ENCODE measurements around the gene SOCS2.
A peak's percentile ranks its signal among the peaks of the same experiment; 100 is the strongest.

SOCS2 gene

GRCh38 chr12:93573552-93574223 is 1.2 kb downstream of the SOCS2 start:
- no peak overlapping the region for H3K27ac Mint-ChIP-seq
- peaks cover 26% of the 10 kb centered on the region for H3K4me1 Mint-ChIP-seq
- no peak for ATAC-seq
- peaks cover 45% of the 10 kb centered on the region for H3K27me3 Mint-ChIP-seq
- no peaks in the 10 kb centered on the region for H3K9me3 Mint-ChIP-seq
- no peaks in the 10 kb centered on the region for H3K36me3 Mint-ChIP-seq
- H3K4me3 Mint-ChIP-seq = peak overlapping the region; percentile 87

- ATAC-seq = no peak
- Mint-ChIP-seq H3K27ac (no peak overlapping the region), H3K4me1 (peaks cover 19% of the 10 kb centered on the region), H3K36me3 (no peaks in the 10 kb centered on the region), H3K9me3 (no peaks in the 10 kb centered on the region), H3K27me3 (peaks cover 71% of the 10 kb centered on the region), H3K4me3 (no peak overlapping the region)
Observed at GRCh38 chr12:93577222-93577621, 4.7 kb downstream of the SOCS2 start.

- no peak for ATAC-seq
- peaks cover 67% of the 10 kb centered on the region for H3K27me3 Mint-ChIP-seq
- H3K4me1 Mint-ChIP-seq = peaks cover 9% of the 10 kb centered on the region
- H3K27ac Mint-ChIP-seq = no peak overlapping the region
- no peaks in the 10 kb centered on the region for H3K36me3 Mint-ChIP-seq
- no peak overlapping the region for H3K4me3 Mint-ChIP-seq
- no peaks in the 10 kb centered on the region for H3K9me3 Mint-ChIP-seq
Observed at GRCh38 chr12:93578221-93578620, 5.7 kb downstream of the SOCS2 start.

DNA sequence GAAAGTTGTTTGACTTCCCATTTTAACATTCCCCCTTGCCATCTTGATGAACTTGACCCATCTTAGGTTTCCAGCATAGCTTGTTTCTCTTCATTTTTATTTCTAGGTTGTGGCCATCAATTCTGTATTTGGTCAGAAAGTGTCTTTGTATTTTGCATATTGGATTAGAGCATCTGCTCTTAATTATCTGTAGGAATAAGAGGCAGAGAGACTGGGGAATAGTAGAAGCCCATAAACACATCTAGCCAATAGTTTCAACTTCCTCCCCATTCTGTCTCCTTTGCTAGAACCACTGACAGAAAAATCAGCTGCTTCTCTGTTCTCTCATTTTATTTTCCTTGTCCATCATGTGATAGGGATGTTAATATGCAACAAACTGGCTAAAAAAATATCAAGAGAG is 8.2 kb downstream of the SOCS2 start:
- H3K4me3 Mint-ChIP-seq = no peak overlapping the region
- H3K9me3 Mint-ChIP-seq = no peaks in the 10 kb centered on the region
- H3K4me1 Mint-ChIP-seq = no peaks in the 10 kb centered on the region
- peaks cover 67% of the 10 kb centered on the region for H3K27me3 Mint-ChIP-seq
- H3K27ac Mint-ChIP-seq = no peak overlapping the region
- no peak for ATAC-seq
- H3K36me3 Mint-ChIP-seq = no peaks in the 10 kb centered on the region

- Mint-ChIP-seq H3K27ac (no peak overlapping the region), H3K4me3 (no peak overlapping the region), H3K4me1 (no peaks in the 10 kb centered on the region), H3K36me3 (no peaks in the 10 kb centered on the region), H3K9me3 (no peaks in the 10 kb centered on the region), H3K27me3 (peaks cover 67% of the 10 kb centered on the region)
- ATAC-seq = no peak
Observed at GRCh38 chr12:93581370-93581769, 8.9 kb downstream of the SOCS2 start.

- no peak overlapping the region for H3K27ac Mint-ChIP-seq
Observed at GRCh38 chr12:93582351-93582750, 9.9 kb downstream of the SOCS2 start.

GRCh38 chr12:93583627-93584392 is 11.3 kb downstream of the SOCS2 start:
- Mint-ChIP-seq H3K4me1 (no peaks in the 10 kb centered on the region), H3K9me3 (no peaks in the 10 kb centered on the region), H3K27me3 (peaks cover 76% of the 10 kb centered on the region), H3K27ac (no peak overlapping the region), H3K4me3 (no peak overlapping the region), H3K36me3 (no peaks in the 10 kb centered on the region)
- ATAC-seq = no peak

More at GRCh38 chr12:93582351-93582750, 9.9 kb downstream of the SOCS2 start:
- H3K9me3 Mint-ChIP-seq = no peaks in the 10 kb centered on the region
- H3K27me3 Mint-ChIP-seq = peaks cover 75% of the 10 kb centered on the region
- H3K4me3 Mint-ChIP-seq = no peak overlapping the region
- H3K36me3 Mint-ChIP-seq = no peaks in the 10 kb centered on the region
- ATAC-seq = no peak
- H3K4me1 Mint-ChIP-seq = no peaks in the 10 kb centered on the region

GRCh38 chr12:93585247-93585646 is 12.8 kb downstream of the SOCS2 start:
- H3K27ac Mint-ChIP-seq = no peak overlapping the region

DNA sequence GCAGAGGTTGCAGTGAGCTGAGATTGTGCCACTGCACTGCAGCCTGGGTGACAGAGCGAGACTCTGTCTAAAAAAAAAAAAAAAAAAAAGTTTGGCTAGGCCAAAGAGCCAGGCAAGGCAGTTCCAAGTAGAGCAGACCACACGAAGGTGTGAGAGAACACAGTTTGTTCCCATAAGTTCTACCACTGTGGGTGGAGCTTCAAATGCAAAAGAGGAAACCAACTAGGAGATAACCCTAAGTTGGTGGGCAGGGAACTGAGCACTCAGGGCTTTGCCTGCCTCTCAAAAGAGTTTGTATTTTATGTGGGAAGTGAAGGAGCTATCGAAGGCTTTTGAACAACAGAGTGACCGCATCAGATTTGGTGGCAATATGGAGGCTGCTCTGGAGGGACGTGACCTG is 15.1 kb downstream of the SOCS2 start:
- no peak for ATAC-seq
- Mint-ChIP-seq H3K4me1 (peaks cover 12% of the 10 kb centered on the region), H3K4me3 (no peak overlapping the region), H3K36me3 (no peaks in the 10 kb centered on the region), H3K9me3 (no peaks in the 10 kb centered on the region), H3K27ac (no peak overlapping the region), H3K27me3 (peaks cover 78% of the 10 kb centered on the region)

More at GRCh38 chr12:93585247-93585646, 12.8 kb downstream of the SOCS2 start:
- H3K27me3 Mint-ChIP-seq = peaks cover 77% of the 10 kb centered on the region
- H3K9me3 Mint-ChIP-seq = no peaks in the 10 kb centered on the region
- no peak for ATAC-seq
- no peaks in the 10 kb centered on the region for H3K4me1 Mint-ChIP-seq
- H3K36me3 Mint-ChIP-seq = no peaks in the 10 kb centered on the region
- no peak overlapping the region for H3K4me3 Mint-ChIP-seq

- no peaks in the 10 kb centered on the region for H3K9me3 Mint-ChIP-seq
- H3K36me3 Mint-ChIP-seq = no peaks in the 10 kb centered on the region
- peaks cover 12% of the 10 kb centered on the region for H3K4me1 Mint-ChIP-seq
- H3K27me3 Mint-ChIP-seq = peaks cover 80% of the 10 kb centered on the region
- no peak overlapping the region for H3K27ac Mint-ChIP-seq
- ATAC-seq = no peak
- H3K4me3 Mint-ChIP-seq = no peak overlapping the region
Observed at GRCh38 chr12:93589081-93589480, 16.6 kb downstream of the SOCS2 start.

GRCh38 chr12:93591137-93591868 is 18.8 kb downstream of the SOCS2 start:
- peaks cover 69% of the 10 kb centered on the region for H3K27me3 Mint-ChIP-seq
- H3K36me3 Mint-ChIP-seq = no peaks in the 10 kb centered on the region
- H3K4me3 Mint-ChIP-seq = peak overlapping the region; percentile 71
- peak; percentile 92 for ATAC-seq
- no peaks in the 10 kb centered on the region for H3K9me3 Mint-ChIP-seq
- peaks cover 12% of the 10 kb centered on the region for H3K4me1 Mint-ChIP-seq
- peak overlapping the region; percentile 4 for H3K27ac Mint-ChIP-seq

- peaks cover 12% of the 10 kb centered on the region for H3K4me1 Mint-ChIP-seq
- H3K27me3 Mint-ChIP-seq = peaks cover 60% of the 10 kb centered on the region
- no peak overlapping the region for H3K27ac Mint-ChIP-seq
- H3K9me3 Mint-ChIP-seq = no peaks in the 10 kb centered on the region
- H3K36me3 Mint-ChIP-seq = no peaks in the 10 kb centered on the region
- H3K4me3 Mint-ChIP-seq = no peak overlapping the region
- no peak for ATAC-seq
Observed at GRCh38 chr12:93592641-93593406, 20.3 kb downstream of the SOCS2 start.

- Mint-ChIP-seq H3K9me3 (no peaks in the 10 kb centered on the region), H3K27ac (no peak overlapping the region), H3K4me3 (no peak overlapping the region), H3K27me3 (peaks cover 55% of the 10 kb centered on the region), H3K36me3 (no peaks in the 10 kb centered on the region), H3K4me1 (peaks cover 12% of the 10 kb centered on the region)
- ATAC-seq = no peak
Observed at GRCh38 chr12:93593843-93594242, 21.4 kb downstream of the SOCS2 start.

- peaks cover 12% of the 10 kb centered on the region for H3K4me1 Mint-ChIP-seq
- no peak overlapping the region for H3K4me3 Mint-ChIP-seq
- H3K27ac Mint-ChIP-seq = no peak overlapping the region
- no peaks in the 10 kb centered on the region for H3K36me3 Mint-ChIP-seq
- H3K9me3 Mint-ChIP-seq = no peaks in the 10 kb centered on the region
- peaks cover 45% of the 10 kb centered on the region for H3K27me3 Mint-ChIP-seq
- no peak for ATAC-seq
Observed at GRCh38 chr12:93594766-93595311, 22.4 kb downstream of the SOCS2 start.

DNA sequence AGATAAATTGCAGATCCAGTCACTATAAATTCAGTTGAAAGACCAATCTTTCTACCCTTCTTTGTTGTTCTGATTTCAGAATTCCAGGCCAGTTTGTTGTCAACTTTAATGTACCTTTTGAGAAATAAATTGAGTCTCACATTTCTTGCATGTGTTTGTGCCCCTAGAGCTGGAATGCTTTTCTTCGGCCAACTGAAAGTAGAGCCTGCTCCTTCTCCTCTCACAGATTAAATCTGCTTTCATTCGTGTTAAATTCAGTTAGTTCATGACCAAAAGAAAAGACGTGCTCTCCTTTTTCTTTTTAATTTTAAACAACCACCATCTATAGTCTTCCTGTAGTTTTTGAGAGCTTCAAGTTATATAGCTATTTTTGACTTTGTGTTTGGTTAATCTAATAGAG is 22.9 kb downstream of the SOCS2 start:
- peaks cover 40% of the 10 kb centered on the region for H3K27me3 Mint-ChIP-seq
- no peaks in the 10 kb centered on the region for H3K36me3 Mint-ChIP-seq
- peaks cover 12% of the 10 kb centered on the region for H3K4me1 Mint-ChIP-seq
- H3K4me3 Mint-ChIP-seq = no peak overlapping the region
- ATAC-seq = no peak
- no peaks in the 10 kb centered on the region for H3K9me3 Mint-ChIP-seq
- no peak overlapping the region for H3K27ac Mint-ChIP-seq
